GM04503 (cell line): ENCODE results near the gene HK1.
A peak's percentile ranks its signal among the peaks of the same experiment; 100 is the strongest.
"Not testable (repeated sequence)": the region's sequence is repeated elsewhere in the genome, so short reads cannot be mapped to it uniquely, and the experiment has no call there.

ENCODE experiments used
- DNase-seq: peaks from one replicate; pipeline ENCODE4 v3.0.0-alpha.2; 2012; ENCODE audit warnings: low read depth

Gene HK1

DNA sequence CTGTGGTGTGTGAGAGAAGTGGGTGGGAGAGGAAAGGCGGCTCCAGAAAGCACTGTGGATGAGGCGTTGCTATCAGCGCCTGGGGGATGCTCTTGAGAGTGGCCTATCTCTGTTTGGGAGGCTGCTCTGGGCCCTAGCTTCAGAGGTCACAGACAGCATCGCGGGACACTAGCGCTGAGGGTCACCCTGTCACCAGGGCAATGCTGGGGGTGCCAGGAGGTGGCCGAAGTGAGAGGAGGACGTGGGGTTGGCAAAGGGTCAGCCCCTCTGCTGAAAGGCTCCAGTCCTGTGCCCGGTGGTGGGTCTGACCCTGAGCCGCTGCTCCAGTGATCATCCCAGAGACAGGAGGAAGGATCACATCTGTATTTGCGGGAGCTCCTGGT, 141.4 kb downstream of the HK1 start:
- no peak for DNase-seq

DNA sequence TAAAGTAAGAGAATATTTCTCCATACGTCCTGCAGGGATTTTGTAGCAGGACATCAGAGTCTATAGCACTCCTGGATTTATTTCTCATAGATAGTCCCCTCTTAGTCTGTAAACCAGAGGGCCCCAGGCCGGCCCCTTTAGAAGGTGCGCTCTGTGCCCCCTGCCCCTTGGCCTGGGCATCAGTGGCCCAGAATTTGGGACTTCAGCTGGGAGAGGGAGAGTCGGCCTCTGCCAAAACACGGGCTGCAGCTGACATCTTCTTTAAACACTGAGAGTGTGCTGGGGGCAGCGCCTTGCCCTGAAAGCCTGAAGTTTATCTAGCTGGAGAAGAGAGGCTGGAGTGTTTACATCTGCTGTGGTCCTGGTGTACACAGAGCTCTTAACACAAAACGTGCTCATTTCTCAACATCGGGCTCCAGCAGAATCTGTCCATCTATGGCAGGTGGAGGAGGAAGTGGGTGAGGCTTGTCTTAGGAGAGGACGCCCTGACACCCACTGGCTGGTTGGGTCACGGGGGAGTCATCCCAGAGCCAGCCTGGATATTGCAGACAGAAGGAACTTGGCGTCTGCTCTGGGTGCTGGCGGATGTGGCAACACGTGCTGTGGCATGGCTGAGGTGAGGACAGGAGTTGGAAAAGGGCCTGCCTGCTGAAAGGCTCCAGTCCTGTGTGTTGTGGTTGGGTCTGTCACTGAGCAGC, 143.5 kb downstream of the HK1 start:
- DNase-seq, result no peak

DNA sequence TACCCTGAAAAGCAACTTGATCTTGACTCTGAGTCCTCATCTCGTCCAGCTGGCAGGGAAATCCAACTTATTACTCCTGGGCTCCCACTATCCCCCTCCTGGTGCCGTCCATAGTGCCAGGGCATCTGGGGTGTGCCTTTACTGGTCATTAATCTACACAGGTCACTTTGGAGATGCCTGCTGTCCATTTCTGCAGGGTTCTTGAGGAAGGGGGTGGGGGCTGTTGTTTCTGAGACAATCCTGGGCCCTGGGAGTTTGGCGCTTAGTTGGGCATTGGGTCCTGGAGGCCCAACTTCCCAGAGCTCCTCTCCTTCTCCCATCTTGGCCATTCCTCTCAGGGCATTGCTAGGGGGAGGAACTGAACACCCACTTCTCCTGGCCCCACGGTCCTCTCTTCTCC, 144.4 kb downstream of the HK1 start:
- no peak for DNase-seq

DNA sequence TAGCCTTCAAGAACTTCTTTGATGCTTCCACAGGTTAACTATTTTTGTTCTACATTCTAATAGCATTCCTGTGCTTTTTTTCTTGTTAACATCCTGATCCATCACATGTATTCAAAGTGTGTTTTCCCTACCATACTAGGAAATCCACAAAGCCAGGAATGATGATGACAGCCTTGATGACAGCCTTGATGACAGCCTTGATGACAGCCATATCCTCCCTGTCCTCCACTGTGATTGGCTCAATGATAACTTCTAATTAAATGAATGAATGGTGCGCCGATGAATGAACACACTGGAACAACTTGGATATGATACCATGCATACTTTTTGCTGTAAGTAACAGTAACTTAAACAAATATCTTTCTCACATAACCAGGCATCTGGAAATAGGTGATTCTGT, 146.7 kb downstream of the HK1 start:
- DNase-seq, result no peak

DNA sequence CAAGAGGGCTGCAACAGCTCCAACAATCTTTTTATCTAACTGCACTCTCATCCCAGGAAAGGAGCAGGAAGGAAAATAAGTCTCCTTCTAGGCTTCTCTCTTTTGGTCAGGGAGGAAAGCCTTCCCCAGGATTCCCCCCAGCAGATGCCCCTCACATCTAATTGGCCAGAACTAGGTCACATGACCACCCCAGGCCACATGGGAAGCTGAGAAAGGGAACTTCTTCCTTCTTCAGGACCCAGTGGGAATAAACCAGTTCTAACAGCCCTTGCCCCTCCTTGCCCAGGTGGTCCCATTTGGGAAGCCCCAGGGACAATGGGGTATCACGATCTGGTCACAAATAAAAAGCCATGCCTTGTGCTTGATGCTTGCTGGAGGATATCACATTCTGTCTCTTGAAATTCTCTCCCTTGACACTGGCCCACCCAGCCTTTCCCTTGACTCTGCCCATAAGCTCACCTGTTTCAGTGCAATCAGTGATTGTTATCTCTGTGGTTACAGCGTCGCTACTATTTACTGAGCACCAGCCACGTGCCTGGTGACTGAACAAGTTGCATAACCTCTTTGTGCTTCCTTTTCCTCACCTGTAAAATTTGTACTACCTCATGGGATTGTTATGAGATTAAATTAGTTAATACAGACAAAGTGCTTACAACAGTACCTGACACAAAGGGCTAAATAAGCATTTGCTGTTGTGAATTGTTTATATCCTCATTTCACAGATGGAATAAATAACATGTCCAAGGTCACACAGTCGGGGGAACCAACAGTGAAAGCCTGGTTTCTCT, 147.4 kb downstream of the HK1 start:
- DNase-seq, result no peak

DNA sequence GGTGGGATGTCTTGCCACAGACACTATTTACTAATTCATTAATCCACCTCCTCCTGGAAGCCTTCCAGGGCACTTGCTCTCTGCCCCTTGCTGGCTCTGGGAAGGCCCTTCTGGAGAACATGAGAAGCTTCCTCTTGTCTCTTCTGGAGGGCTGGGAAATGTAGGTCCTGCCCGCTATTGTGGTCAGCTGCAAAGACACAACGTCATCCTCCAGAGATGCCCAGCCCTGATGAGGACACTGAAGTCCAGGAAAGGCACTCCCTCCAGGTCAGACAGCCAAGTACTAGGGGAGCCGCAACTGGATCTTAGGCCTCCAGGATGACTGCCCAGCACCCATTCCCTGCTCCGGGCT, 148.1 kb downstream of the HK1 start:
- DNase-seq, result no peak

DNA sequence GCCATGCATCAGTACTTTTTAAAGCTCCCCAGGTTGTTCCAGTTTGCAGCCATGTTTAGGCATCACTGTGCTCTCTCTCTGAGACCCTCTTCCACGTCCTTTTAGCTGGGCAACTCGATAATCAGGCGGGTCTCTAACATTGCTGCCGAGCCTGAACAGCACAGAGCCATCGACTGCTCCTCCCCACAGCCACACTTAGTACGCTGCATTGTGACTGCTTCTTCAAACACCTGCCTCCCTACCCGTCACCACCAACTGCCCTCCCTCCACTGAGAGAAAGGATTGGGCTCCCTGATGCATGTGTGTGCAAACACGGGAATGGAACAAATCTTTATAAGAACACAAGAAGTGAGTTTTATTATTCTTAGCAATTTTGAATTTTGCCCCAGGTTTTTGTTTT, 149.9 kb downstream of the HK1 start:
- DNase-seq, result no peak

DNA sequence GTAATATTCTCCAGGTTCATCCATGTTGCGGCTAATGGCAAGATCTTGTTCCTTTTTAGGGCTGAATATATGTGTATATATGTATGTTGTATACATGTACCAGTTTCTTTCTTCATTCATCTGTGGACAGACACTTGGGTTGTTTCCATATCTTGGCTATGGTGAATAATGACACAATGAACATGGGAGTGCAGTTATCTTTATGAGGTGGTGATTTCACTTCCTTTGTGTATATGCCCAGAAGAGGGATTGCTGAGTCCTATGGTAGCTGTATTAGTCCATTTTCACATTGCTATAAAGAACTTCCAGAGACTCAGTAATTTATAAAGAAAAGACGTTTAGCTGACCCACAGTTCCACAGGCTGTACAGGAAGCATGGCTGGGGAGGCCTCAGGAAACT, 155.9 kb downstream of the HK1 start:
- DNase-seq, result no peak

DNA sequence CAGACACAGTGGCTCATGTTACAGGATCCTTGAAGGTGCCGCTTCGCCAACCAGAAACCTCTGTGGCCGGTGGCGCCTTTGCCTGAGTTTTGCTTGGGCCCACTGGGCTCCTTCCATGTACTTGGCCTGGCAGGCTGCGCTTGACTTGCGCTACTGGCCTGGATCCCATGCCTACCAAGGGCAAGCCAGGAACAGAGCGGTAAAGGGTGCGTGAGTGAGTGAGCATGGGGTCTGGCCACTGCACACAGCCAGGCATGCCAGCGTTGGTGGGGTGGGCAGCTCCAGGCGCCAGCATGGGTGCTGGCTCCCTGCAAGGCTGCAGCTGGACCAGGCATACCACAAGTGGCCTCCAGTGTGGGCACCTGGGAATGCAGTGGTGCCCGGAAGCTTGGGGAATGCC, 156.6 kb downstream of the HK1 start:
- DNase-seq, result no peak

DNA sequence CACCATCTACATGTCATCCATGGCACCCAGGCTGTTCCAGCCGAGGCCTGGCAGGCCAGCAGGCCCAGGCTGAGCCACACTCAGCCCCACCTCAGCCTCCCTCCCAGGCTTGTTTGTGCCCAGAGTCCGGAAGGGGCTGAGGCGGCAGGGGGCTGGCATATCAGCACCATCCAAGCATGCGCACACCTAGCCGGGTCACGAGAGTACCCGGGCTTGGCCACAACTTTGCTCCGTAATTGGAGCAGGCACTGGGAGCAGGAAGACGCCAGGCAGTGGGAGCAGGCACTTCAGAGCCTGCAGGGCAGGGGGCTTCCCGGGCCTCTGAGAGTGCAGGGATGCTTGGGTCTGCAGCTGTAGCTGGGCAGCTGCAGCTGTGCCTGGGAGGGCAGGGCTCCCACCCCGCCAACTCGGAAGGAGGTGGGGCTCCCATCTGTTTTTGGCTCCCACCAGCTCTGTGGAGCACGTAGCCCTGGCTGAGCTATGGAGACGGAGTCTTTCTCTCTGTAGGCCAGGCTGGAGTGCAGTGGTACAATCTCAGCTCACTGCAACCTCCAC, 157.7 kb downstream of the HK1 start:
- DNase-seq, result no peak

DNA sequence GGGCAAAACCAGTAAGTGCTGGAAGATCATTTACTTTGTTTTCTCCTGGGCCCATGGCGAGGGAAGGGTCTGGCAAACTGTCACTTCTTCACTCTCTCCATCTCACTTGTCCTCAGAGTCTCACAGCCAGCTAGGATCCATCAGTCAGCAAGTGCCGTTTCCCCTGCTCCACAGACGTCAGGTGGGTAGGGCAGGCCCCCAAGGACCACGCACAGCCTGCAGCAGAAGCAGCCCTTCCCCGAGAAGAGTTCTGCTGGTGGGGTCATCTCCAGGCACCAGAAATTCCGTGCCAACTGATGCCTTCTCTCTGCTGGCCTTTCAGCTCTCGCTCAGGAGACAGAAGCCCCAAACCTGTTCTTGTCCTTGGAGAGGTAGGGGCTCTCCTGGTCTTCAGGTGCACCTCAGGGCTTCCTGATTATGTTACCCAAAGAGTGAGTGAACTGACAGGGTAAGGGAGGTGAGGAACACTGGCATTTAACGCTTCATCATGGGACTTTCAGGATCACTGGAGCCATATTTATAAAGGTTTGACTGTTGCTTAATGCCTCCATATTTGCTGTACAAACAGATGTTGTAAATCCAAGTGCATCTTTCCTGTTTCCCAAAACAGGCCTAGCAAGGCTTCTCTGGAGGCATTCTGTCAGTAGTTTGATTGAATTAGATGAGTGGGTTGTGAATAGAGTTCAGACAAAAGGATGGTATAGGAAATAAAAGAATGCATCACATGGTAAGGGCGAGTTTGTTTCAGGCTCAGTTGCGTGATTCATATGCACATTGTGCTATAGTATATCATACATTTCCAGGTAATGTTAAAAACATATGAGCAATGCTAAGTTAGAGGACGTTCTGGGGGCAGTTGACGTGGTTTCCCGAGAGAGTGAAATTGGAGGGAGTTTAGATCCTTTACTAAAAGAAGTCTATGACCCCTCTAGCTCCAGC, 159.3 kb downstream of the HK1 start:
- no peak for DNase-seq

DNA sequence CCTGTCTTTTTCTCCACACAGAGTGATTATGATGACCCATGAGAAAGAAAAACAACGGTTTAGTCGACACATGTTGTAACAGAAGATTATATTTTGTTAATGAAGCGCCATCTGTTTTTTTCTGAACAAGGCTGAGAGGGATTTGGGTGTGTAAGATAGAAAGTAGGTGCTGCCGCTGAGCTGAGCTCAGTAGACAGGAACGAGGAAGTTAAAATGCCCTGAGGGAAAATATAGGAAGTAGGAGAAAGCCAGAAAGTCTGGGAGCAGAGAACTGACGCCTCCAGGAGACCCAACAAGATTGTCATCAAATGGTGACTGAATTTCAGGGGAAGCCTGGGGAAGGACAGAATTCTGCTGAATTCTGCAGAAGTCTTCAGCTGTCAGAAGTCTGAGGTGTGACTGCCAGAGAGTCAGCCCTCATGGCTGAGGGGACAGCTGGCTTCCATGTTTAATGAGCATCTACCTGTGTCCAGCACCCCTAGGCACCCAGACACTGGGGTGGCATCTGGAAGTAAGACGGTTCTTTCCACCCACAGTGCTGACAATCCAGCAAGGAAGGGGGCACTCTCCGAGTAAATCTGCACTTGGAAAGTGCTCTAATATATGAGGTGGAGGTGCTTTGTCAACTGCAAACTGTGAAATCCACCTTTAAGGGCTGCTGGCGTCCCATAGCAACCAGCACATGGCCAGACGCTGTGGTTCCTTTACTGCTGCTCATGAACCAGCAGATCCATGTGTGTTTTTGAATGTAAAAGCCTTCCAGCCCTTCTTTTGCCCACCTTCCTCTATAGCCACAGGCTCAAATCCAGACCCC, 160.4 kb downstream of the HK1 start:
- no peak for DNase-seq

DNA sequence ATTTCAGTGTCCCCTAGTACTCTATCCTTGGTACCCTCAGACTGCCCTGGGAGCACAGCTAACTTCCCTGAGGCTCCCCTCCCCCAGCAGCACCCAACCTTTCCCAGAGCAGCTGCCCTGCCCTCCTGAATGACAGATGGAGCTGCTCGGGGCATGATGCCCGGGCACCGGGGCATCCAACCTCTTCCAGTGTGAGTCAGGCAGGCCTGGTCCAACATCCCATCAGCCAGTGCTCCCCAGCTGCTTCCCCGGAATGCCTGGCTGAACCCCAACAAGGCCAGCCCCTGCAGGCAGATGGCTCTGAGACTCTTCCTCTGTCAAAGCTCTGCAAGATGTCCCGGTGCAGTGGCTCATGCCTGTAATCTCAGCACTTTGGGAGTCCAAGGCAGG, 161.0 kb downstream of the HK1 start:
- DNase-seq, result no peak

DNA sequence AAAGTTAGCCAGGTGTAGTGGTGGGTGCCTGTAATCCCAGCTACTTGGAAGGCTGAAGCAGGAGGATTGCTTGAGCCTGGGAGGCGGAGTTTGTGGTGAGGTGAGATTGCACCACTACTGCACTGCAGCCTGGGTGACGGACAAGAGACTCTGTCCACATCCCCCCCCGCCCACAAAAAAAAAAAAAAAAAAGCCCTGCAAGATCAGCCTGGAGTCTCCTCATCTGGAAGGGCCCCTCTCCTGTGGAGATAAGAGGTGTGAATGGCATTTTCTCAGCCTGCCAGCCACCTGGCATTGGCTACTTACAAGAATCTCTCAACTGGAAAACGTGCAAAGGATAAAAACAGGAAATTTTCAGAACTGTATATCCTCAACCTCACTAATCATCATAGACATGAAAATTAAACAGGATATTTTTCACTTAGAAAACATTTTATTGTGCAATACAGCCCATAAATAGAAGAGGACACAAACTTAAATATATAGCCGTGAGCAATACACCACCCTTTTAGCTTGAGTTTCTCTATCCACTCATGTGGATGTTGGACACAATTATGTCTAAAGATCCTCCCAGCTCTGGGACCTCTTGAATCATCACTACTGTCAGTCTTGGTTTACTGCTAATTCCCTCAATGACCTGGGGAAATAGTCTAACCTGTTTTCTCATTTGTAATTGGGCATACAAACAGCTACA, 161.7 kb downstream of the HK1 start:
- peak; percentile 56 for DNase-seq

DNA sequence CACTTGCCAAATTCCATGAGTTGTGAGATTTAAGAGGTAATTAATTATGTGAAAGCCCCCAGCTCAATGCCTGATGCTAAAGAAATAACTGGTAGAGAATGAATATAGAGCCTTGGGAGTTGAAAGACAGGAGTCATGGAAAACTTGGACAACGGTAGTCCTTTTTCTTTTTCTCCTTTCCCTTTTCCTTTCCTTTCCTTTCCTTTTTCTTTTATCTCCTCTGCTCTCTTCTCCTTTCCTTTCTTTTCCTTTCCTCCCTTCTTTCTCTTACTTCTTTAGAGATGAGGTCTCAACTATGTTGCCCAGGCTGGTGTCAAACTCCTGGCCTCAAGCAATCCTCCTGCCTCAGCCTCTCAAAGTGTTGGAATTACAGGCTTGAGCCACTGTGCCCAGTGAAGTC, 165.1 kb downstream of the HK1 start:
- DNase-seq, result no peak

DNA sequence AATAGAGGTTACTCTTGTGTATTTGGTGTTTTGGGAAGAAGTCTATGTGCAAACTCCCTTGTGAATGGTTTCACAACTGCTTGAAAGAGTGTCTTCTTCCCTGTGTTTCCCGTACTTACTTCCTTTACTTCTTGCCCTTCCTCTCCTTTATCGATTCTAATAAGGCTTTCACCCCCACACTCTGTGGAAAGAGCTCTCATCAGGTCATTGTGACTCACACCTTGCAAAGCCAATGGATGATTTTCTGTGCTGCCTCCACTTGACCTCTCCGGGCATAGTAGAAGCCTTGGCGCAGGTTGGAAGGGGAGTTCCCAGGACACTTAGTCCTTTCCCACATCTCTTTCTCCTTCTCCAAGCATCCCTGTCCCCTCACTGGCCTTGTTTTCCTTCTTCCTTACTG, 166.7 kb downstream of the HK1 start:
- no peak for DNase-seq

DNA sequence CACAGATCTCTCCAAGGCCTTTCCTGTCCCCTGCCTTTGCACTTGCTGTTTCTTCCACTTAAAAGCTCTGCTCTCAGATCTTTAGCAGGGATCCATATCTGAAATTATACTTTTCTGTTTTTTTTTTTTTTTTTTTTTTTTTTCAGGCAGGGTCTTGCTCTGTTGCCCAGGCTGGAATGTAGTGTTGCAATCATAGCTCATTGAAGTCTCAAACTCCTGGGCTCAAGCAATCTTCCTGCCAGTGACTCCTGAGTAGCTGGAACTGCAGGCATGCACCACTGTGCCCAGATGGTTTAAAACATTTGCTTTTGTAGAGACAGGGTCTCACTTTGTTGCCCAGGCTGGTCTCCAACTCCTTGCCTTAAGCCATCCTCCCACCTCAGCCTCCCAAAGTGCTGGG, 167.9 kb downstream of the HK1 start:
- no peak for DNase-seq

DNA sequence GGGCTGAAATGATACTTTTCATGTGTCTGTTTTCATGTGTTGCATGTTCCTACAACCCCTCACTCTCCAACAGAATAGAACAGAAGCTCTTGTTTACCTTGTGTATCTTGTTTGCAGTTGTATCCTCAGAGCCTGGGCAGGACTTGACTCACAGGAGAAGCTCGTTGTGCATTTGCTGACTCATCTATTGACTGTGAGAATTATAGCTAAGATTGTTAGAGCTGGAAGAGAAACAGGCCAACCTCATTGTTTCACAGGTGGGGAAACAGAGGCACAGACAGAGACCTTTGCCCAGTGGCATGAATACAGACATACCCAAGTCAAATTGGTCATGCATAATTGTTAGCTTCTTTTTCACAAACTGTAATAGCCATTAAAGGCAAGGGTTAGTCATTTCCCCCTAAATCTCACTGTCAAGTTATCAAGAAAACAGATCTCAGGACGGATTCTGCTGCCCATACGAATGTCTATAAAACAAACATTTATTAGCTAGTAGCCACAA, 168.4 kb downstream of the HK1 start:
- peak; percentile 73 for DNase-seq

DNA sequence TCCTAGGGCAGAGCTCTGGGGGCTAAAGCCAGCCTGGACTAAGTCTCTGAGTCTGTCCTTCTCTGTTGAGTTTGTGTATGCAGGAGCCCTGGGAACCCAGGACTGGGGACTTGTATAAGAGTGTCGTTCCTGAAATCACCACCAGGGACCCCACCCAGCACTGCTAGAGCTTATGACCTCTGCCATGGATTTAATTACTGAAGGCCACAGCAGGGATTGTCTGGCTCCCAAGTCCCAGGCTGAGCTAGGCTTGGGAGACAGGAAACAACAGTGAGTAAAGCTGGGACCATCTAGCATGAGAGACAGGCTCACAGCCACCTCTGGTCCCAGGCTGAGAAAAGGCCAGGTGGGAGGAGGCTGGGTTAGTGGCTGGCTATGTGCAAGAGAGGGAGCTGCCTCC, 171.5 kb downstream of the HK1 start:
- DNase-seq, result no peak

DNA sequence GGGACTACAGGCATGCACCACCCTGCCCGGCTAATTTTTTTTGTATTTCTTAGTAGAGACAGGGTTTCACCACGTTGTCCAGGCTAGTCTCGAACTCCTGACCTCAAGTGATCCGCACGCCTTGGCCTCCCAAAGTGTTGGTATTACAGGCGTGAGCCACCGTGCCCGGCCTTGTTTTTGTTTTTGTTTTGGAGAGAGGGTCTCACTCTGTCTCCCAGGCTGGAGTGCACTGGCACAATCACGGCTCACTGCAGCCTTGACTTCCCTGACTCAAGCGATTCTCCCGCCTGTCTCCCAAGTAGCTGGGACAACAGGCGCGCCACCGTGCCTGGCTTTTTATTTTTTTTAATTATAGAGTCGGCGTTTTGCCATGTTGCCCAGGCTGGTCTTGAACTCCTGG, 172.1 kb downstream of the HK1 start:
- not testable (repeated sequence) for DNase-seq

DNA sequence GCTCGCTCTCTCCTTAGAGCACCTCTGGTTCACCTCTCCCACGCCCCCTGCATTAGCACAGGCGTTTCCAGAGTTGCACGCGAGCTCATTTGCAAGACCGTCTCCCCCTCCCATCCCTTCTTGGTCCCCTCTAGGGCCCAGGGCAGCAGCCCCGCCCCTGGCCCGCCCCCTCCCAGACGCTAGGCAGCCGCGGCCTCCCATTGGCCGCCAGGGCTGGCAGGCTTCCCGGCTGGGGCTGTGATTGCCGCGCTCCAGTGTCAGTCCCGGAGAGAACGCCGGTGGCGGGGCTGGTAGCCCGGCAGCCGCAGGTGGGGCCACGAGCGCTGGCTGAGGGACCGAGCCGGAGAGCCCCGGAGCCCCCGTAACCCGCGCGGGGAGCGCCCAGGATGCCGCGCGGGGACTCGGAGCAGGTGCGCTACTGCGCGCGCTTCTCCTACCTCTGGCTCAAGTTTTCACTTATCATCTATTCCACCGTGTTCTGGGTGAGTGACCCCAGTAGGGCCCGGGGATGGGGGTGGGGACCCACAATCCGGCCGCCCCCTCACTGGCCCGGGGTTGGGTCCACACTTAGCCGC, 173.0 kb downstream of the HK1 start, which contains the start of gene TSPAN15:
TSPAN15 (plus strand) TSS at position 257 of the 575 bp plus-strand sequence; CDS start at position 387, 130 bp downstream.
- no peak for DNase-seq
